ENCODE results near the gene DPP10.
"Not testable (repeated sequence)": the region's sequence is repeated elsewhere in the genome, so short reads cannot be mapped to it uniquely, and the experiment has no call there.

DPP10 gene

GRCh38 chr2:114729026-114729425 is 286.6 kb downstream of the DPP10 start:
- no peak for DNase-seq

GRCh38 chr2:114735126-114735525 is 292.7 kb downstream of the DPP10 start:
- DNase-seq: no peak

GRCh38 chr2:114742245-114742644 is 299.8 kb downstream of the DPP10 start:
- no peak for DNase-seq

- no peak for DNase-seq
Observed at GRCh38 chr2:114745700-114746099, 303.3 kb downstream of the DPP10 start.

- not testable (repeated sequence) for DNase-seq
Observed at GRCh38 chr2:114748175-114748574, 305.7 kb downstream of the DPP10 start.

GRCh38 chr2:114752425-114752824 is 310.0 kb downstream of the DPP10 start:
- DNase-seq: no peak

- no peak for DNase-seq
Observed at GRCh38 chr2:114753145-114753544, 310.7 kb downstream of the DPP10 start.

GRCh38 chr2:114754907-114755563 is 312.6 kb downstream of the DPP10 start:
- no peak for DNase-seq

GRCh38 chr2:114762376-114762775 is 319.9 kb downstream of the DPP10 start:
- DNase-seq: no peak

GRCh38 chr2:114762986-114763385 is 320.5 kb downstream of the DPP10 start:
- no peak for DNase-seq

GRCh38 chr2:114769110-114769509 is 326.7 kb downstream of the DPP10 start:
- DNase-seq: no peak

GRCh38 chr2:114769991-114770390 is 327.6 kb downstream of the DPP10 start:
- DNase-seq: no peak

- DNase-seq: no peak
Observed at GRCh38 chr2:114784046-114784445, 341.6 kb downstream of the DPP10 start.

GRCh38 chr2:114784890-114785583 is 342.6 kb downstream of the DPP10 start:
- DNase-seq: no peak

GRCh38 chr2:114786901-114787300 is 344.5 kb downstream of the DPP10 start:
- no peak for DNase-seq

- no peak for DNase-seq
Observed at GRCh38 chr2:114787486-114787885, 345.0 kb downstream of the DPP10 start.

GRCh38 chr2:114789989-114790388 is 347.5 kb downstream of the DPP10 start:
- DNase-seq: no peak

GRCh38 chr2:114797540-114797939 is 355.1 kb downstream of the DPP10 start:
- no peak for DNase-seq

- no peak for DNase-seq
Observed at GRCh38 chr2:114797942-114798341, 355.5 kb downstream of the DPP10 start.

GRCh38 chr2:114800371-114800770 is 357.9 kb downstream of the DPP10 start:
- no peak for DNase-seq

- no peak for DNase-seq
Observed at GRCh38 chr2:114805195-114805594, 362.8 kb downstream of the DPP10 start.

- DNase-seq: no peak
Observed at GRCh38 chr2:114810092-114810491, 367.7 kb downstream of the DPP10 start.

GRCh38 chr2:114812261-114812660 is 369.8 kb downstream of the DPP10 start:
- DNase-seq: no peak

GRCh38 chr2:114814355-114814754 is 371.9 kb downstream of the DPP10 start:
- DNase-seq: no peak

GRCh38 chr2:114821055-114821454 is 378.6 kb downstream of the DPP10 start:
- no peak for DNase-seq
